WI38 (cell line): Measurements from ENCODE around the gene TNRC6A.

Experiments
- H3K4me3 ChIP-seq: 2 replicates; pipeline ENCODE4 v1.5.1; 2011; ENCODE audit warnings: low read depth, mild to moderate bottlenecking, control low read depth, low read length
- TF ChIP-seq, protein P1 (sequence below): IDR thresholded peaks from 2 replicates; pipeline ENCODE4 v1.5.1; 2012; ENCODE audit warnings: low read depth, mild to moderate bottlenecking, control low read depth, low read length

The TNRC6A gene

DNA sequence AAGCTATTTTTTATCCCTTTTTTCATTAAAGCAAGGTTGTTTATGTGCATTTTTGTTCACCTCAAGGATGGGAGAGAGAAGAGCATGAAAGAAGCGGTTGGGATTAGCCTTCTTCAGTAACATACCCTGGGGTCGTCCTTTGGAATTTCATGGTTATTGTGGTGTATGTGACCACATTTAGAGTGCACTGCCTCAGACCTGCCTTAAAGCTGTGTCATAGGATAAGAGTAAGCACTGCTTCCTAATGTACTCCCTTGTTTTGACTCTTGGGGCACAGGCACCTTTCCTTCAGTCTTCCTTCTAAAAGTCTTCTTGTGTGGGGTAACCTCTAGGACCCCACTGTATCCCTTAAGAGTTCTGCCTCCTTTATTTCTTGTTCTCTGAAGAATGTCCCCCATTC, 28.9 kb downstream of the TNRC6A start:
- no peak overlapping the region for H3K4me3 ChIP-seq
- TF ChIP-seq, protein P1, sequence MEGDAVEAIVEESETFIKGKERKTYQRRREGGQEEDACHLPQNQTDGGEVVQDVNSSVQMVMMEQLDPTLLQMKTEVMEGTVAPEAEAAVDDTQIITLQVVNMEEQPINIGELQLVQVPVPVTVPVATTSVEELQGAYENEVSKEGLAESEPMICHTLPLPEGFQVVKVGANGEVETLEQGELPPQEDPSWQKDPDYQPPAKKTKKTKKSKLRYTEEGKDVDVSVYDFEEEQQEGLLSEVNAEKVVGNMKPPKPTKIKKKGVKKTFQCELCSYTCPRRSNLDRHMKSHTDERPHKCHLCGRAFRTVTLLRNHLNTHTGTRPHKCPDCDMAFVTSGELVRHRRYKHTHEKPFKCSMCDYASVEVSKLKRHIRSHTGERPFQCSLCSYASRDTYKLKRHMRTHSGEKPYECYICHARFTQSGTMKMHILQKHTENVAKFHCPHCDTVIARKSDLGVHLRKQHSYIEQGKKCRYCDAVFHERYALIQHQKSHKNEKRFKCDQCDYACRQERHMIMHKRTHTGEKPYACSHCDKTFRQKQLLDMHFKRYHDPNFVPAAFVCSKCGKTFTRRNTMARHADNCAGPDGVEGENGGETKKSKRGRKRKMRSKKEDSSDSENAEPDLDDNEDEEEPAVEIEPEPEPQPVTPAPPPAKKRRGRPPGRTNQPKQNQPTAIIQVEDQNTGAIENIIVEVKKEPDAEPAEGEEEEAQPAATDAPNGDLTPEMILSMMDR = no peak

DNA sequence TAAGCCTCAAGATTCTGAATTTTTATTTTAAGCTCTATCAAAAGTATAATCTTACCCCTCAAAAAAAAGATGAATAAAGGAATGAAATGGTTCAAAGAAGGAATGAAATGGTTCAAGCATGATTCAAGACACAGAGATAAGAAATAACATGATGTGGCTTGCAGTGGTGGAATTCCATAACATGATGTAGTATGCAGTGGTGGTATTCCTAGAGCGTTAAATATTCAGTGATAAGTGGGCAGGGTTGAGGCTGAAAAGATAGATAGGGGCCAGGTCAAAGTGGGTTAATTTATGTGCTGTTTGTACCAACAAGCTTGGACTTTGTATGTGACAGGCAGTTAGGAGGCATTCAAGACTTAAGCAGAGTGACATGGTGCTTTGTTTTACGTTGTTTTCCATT, 29.6 kb downstream of the TNRC6A start:
- H3K4me3 ChIP-seq = no peak overlapping the region
- TF ChIP-seq, protein P1 = no peak

DNA sequence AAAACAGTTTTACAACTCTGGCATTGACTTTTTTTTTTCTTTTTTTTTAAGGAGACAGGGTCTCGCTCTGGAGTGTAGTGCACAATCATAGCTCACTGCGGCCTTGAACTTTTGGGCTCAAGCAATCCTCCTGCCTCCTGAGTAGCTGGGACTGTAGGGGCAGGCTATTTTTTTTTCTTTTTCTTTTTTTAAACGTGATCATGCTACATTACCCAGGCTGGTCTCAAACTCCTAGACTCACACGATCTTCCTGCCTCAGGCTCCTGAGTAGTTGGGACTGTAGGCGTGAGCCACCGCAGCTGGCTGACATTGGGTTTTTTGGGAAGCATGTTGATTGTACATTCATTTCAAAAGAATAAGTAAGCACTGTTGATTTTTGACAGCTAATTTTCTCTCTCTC, 32.1 kb downstream of the TNRC6A start:
- TF ChIP-seq, protein P1 = no peak
- H3K4me3 ChIP-seq = no peak overlapping the region

DNA sequence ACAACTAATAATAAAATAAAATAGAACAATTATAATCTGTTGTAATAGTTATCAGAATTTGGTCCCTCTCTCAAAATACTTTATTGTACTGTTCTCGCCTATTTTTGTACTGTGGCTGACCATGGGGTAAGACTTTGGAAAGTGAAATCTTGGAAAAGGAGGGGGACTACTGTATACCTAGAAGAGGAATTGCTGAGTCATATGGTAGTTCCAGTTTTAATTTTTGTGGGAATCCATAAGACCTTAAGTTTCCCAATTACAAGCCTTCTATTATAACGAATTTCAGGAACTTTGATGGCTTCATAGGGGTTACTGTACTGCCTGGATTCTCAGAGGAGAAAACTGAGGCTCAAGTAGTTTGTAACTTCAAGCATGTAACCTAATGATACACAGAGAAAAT, 35.5 kb downstream of the TNRC6A start:
- no peak overlapping the region for H3K4me3 ChIP-seq
- TF ChIP-seq, protein P1 = no peak

DNA sequence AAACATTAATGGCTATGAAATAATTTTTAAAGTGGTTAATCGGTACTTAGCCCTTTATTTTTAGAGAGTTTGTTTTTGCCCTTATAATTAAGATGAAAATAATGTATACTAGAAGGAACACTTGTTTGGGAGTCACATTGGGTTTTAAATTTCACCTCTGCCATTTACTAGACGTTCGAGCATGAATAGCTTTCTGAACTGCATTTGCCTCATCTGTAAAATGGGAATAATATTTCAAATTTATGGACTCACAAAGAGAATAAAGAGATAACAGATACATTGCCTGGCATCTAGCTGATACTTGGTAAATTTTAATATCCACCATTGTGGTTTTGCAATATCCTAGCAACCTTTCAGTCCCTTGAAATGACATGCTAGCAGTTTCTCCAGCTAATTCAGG, 36.6 kb downstream of the TNRC6A start:
- TF ChIP-seq, protein P1 = no peak
- H3K4me3 ChIP-seq = no peak overlapping the region

DNA sequence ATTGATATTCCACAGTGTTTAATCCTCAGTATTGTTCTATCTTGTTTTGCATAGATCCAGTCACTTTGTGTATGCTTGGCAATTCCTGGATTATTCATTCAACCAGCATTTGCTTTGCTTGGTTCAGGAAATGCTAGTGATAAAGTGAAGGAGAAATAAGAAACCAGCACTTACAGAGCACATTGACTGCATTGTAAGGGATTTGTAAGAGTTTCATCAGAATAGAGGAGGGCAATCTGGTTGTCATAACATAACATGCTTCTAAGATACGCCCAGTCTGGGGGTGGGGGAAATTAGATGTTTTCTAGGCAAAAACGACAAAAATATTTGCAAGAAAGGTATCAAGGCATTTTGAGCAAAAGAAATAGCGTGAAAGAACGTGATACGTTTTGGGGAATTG, 40.4 kb downstream of the TNRC6A start:
- H3K4me3 ChIP-seq = no peak overlapping the region
- TF ChIP-seq, protein P1 = no peak

DNA sequence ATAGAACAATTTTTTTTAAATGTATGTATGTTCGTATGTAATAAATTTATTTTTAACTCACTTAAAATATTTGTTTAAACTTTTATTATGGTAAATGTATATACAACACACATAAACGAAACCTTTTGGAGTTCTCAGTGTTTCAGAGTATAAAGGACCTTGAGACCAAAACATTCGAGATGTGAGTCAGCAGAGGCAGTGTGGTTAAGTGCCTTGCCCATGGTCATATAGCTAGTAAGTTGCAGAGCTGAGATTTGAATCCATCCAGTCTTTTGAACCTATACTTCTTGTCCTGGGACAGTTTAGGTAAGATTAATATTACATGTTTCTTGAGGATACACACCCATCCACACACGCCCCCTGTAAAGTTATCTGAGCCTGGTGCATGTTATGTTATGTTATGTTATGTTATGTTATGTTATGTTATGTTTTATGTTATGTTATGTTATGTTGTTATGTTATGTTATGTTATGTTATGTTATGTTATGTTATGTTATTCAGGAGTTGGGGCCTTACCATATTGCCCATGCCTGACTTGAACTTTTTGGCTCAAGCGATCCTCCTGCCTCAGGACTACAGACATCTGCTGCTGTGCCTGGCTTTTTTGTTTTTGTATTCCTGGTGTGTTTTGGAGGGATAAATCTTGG, 41.8 kb downstream of the TNRC6A start:
- H3K4me3 ChIP-seq = no peak overlapping the region
- TF ChIP-seq, protein P1 = no peak
